Measurements from ENCODE around the gene NUCB2. TPM values are rescaled to one million over a fixed set of nuclear protein-coding genes. Genes with fewer than 3 reads are reported as not detected.

The NUCB2 gene
- total and polyA plus RNA-seq, 2 of the 8 experiments (the other 6 are each of a cell fraction or from before 2014, with no cell fraction given), result 9.0 to 34.2 TPM

DNA sequence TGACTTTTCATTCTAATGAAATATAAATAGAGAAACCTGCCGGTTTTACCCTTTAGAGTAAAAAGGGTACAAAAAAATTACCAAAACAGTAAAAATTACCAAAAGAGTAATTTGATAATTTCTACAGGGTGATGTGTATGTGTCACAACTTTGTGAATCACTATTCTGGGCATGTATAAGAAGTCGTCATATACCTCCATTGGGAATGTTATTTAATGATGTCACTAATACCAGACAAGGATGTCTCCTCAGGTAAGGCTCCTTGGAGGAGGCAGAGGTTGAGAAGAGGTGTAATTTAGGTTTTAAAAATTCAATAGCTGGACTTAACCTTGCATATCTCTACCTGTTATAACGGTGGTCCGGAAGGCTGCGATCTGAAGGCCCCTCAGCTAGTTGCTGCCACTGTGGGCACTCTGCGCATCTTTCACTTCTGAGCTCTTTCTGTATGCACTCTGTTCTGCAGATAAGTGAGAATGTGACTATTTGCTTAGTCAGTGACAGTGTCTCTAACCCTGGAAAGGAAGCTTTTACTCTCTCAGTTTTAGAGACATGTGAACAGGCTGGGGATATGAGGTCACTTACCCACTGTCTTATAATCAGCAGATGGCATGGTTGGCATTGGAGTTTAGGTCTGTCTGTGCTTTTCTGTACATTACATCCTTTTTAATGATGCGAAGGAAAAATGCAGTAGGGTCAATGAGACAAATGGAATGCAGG, 74.1 kb downstream of the NUCB2 start (continued):
- TF ChIP-seq SUZ12 (IDR thresholded peaks at IDR 0.05; ENCODE audit: low read length), result no peak
- no peak for TF ChIP-seq ZNF274 (IDR thresholded peaks at IDR 0.05; ENCODE audit: borderline replicate concordance, extremely low read depth, low read length)
- no peak for TF ChIP-seq EZH2 (IDR thresholded peaks at IDR 0.05; ENCODE audit: low read depth, low read length, severe bottlenecking)
- TF ChIP-seq BACH1 (IDR thresholded peaks at IDR 0.05; ENCODE audit: low read length), result no peak
- no peak for TF ChIP-seq ASH2L (IDR thresholded peaks at IDR 0.05; ENCODE audit: low read length)

Measured in H1 (cell line).